GM18498 (cell line): ENCODE measurements around the gene DYNLT4.
"Not testable (repeated sequence)": the region's sequence is repeated elsewhere in the genome, so short reads cannot be mapped to it uniquely, and the experiment has no call there.

Experiments used
- ATAC-seq: cut with Tn5 transposase; IDR thresholded peaks from one replicate; pipeline ENCODE4 v1.9.1; 2021; ENCODE audit warnings: mild to moderate bottlenecking, moderate library complexity; ENCODE audit not compliant: unreplicated experiment

The DYNLT4 gene

GRCh38 chr1:44775078-44775929, 31.8 kb downstream of the DYNLT4 start, which contains the start of gene RPS8:
RPS8 (plus strand) TSS chr1:44775540; CDS start chr1:44775597, 57 bp downstream.
- peak; percentile 77 for ATAC-seq

GRCh38 chr1:44766421-44766820, 40.7 kb downstream of the DYNLT4 start:
- not testable (repeated sequence) for ATAC-seq

GRCh38 chr1:44760876-44761275, 46.3 kb downstream of the DYNLT4 start:
- ATAC-seq: no peak

GRCh38 chr1:44759077-44759476, 48.1 kb downstream of the DYNLT4 start:
- ATAC-seq: no peak

GRCh38 chr1:44757420-44757819, 49.7 kb downstream of the DYNLT4 start:
- ATAC-seq: peak; percentile 63
